HUDEP-2 (cell line): ENCODE results near the gene TBCC.
"Not testable (repeated sequence)": the region's sequence is repeated elsewhere in the genome, so short reads cannot be mapped to it uniquely, and the experiment has no call there.

Experiments
- DNase-seq, 76 experiments: peaks; one replicate each; lab custom pipeline; 2025; ENCODE audit not compliant: unreplicated experiment in 76 of 76; lab: John Stamatoyannopoulos, UW

Gene TBCC

DNA sequence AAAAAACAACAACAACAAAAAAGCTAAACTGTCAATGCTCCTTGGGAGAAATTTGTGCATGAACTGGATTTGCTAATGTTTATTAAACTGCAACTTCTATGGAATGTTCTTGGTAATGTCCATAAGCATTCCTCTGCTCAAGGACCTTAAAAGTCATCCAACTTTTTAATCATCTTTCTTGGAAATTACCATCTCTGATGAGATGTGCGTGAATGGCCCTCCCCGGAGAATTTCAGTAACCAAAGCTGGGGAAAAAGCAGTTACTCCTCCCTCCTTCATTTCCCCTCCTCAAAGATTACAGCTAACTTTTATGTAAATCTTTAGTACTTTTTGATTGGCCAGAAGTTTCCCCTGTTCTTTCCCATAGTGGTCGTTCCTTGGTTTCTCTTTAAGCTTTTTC, 5.2 kb downstream of the TBCC start:
- no peak for DNase-seq

DNA sequence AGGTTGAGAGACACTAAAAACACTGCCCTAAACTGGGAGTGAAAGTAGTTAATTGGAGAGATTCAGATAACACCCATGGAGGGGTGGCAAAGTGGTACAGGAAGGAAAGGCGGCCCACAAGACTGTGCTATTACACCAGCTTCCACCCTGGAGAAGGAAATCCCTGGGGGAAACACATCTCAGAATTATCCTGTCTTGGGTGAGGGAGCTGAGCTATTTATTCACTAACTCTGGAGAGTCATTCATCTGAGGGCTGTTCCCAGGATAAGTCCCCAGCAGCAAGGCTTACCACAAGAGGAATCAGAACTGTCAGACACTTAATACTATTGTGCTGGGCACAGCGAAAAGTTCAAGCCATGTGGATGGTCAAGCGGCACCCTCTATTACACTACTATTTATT, 9.9 kb downstream of the TBCC start:
- no peak for DNase-seq

DNA sequence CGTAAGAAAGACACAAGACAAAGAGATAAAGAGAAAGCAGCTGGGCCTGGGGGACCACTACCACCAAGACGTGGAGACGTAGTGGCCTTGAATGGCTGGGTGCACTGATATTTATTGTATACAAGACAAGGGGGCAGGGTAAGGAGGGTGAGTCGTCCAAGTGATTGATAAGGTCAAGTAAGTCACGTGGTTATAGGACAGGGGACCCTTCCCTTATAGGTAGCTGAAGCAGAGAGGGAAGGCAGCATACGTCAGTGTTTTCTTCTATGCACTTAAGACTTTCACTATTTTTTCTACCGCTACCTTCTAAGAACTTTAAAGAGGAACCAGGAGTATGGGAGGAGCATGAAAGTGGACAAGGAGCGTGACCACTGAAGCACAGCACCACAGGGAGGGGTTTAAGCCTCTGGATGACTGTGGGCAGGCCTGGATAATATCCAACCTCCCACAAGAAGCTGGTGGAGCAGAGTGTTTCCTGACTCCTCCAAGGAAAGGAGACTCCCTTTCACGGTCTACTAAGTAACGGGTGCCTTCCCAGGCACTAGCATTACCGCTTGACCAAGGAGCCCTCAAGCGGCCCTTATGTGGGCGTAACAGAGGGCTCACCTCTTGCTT, 11.9 kb downstream of the TBCC start:
- not testable (repeated sequence) for DNase-seq

DNA sequence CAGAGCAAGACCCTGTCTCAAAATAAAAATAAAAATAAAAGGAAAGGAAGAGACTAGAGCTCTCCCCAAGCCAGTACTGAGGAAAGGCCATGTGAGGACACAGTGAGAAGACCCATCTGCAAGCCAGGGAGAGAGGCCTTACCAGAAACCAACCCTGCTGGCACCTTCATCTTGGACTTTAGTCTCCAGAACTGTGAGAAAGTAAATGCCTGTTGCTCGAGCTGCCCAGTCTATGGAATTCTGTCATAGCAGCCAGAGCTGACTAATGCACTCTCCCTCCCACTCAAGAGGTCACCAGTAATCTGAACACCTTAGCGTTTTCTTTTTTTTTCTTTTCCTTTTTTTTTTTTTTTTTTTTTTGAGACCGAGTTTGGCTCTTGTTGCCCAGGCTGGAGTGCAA, 16.2 kb downstream of the TBCC start:
- DNase-seq, result no peak

DNA sequence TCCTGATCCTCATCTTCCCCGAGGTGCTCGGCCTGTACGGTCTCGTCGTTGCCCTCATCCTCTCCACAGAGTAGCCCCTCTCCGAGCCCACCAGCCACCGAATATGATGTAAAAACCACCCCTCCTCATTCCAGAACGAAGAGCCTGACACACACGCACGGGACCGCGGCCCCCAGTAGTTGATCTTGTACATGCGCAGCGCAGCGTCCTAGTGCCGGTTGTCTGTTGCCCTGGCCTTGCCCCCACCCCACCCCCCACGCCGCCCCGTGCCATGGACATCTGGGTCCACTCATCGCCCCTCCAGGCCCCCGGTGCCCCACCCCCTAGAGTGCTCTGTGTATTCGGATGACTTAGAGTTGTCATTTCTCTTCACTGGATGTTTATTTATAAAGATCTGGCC, 18.3 kb downstream of the TBCC start:
- DNase-seq, result no peak

DNA sequence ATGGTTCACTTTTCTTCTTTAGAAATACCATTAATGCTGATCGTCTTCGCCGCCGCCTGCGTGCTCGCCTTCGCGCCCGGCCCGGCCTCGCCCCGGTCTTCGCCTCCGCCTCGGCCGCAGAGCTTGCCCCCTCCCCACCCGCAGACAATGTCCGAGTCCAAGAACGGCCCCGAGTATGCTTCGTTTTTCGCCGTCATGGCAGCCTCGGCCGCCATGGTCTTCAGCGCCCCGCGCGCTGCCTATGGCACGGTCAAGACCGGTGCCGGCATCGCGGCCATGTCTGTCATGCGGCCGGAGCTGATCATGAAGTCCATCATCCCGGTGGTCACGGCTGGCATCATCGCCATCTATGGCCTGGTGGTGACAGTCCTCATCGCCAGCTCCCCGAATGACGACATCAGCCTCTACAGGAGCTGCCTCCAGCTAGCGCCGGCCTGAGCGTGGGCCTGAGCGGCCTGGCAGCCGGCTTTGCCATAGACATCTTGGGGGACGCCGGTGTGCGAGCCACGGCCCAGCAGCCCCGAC, 18.8 kb downstream of the TBCC start:
- DNase-seq, result no peak

DNA sequence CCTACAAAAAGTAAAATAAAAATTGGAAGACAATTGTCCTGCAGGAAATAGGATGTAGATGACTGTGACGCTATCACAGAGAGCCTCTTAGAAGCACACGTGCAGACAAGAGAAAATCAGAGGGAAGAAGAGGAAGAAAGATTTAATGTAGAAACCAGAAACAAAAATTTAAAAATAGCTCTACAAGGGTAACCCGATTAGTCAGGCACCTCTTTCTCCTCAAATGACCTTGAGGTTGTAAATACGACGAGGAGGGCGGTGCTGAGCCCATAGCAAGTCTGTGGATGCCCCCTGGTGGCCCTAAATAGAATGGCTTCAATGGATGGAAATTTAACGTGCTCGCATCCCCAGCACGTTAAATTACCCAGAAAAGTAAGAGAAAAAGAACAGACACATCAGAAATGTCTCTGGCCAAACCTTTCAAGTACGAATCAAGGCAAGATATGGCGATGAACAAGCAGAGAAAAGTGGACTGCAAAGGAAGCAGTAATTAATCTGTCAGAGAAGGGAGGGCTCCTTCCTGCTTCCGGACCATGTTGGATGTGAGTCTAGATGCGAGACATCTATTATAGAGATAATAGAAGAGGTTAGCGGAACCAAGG, 19.3 kb downstream of the TBCC start:
- DNase-seq, result peak in 64 of 76 experiments; percentile 14 to 77 (median 46)

DNA sequence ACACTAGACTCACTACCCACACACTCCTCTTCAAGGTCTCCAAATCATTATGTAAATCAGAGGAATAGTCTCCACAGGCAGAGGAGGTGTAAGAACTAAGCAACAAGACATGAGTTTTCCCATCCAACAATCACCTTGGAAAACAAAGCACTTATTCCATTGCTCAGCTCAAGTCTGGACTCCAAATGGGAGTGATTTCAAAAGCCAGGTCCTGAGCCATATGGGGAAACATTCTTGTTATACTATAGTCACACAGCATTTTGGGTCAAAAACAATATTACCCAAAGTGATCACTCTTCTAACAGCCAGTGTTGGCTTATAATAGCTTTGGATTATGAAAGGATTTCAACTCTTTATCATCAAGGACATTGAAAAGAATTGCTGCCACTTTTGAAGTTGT, 19.9 kb downstream of the TBCC start:
- DNase-seq, result no peak

DNA sequence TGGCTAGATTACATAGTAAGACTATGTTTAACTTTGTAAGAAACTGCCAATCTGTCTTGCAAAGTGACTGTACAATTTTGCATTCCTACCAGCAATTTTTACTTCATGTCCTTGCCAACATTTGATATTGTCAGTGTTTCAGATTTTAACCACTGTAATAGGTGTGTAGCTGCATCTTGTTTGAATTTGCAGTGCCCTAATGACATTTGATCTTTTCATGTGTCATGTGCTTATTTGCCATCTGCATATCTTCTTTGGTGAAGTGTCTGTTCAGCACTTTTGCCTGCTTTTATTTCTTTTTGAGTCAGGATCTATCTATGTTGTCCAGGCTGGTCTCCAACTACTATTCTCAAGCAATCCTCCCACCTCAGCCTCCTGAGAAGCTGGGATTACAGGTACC, 21.1 kb downstream of the TBCC start:
- no peak for DNase-seq

DNA sequence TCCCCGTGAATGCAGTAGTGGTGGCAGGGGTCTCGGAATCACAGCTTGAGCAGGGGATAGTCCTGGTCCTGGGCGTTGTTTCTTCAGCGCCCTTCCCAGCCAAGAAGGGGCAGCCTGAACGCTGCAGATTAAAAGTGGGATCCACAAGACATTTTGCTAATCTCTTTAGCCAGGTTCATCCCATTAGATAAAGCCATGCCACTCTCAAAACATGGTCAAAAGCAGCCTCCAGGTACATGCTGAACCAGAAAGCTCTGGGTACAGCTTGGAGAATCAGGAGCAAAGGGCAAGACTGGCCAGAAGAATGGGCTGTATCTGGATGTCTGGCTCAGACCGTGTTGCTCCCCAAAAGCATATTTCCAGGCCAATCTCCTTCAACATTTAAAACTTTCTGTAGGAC, 23.4 kb downstream of the TBCC start, which contains the start of gene PRPH2:
TSS of gene PRPH2 (minus strand) at position 101 of the 400 bp plus-strand sequence. CDS start 263 bp downstream, outside the sequence.
- no peak for DNase-seq

DNA sequence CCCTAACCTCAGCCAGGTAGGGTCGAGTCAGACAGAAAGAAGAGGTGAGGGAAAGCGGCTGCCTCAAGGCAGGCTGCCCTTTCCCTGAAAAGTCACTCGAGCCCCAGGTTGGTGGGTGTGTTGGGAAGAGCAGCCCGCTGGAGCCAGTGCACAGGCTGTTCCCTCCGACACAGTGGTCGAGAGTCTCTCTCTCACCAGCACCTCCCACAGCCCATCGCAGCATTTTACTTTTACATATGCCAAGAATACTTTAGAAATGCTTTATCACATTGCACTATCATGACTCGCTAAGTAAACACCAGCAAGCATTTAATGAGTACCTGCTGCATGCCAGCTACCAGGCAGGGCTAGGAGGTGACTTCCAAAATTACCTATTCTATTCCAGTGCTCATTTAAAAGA, 25.2 kb downstream of the TBCC start:
- DNase-seq, result no peak

DNA sequence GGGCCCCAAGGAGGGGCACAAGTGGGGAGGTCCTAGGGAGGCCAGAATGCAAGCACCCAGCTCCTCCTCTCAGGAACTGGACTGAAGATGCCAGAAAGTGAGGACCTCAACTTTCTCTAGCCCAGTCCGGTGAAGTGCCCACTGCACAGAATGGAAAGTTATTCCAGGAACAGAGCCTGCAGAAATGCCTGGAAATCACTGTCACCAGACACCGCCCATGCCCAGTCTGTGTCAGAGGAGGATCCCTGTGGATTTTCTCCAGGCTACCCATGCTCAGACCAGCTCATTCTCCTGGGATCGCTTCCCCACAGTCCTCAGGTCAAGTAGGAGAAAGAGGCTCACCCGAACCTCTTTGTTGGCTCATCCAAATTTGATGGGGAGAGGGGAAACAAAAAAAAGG, 30.0 kb downstream of the TBCC start:
- DNase-seq, result no peak

DNA sequence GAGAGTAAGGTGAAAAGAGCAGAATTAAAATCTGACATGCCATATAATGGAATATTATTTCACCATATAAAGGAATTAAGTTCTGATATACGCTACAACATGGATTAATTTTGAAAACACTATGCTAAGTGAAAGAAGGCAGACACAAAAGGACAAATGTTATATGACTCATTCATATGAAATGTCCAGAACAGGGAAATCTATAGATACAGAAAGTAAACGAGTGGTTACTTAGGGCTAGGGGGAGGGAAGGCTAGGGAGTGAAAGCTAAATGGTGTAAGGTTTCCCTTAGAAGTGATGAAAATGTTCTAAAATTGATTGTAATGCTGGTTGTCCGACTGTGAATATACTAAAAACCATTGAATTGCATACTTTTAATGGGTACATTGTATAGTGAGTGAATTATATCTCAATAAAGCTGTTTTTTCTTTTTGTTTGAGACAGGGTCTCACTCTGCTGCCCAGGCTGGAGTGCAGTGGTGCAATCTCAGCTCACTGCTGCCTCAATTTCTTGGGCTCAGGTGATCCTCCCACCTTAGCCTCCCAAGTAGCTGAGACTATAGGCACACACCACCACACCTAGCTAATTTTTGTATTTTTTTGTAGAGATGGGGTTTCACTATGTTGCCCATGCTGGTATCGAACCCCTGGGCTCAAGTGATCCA, 31.7 kb downstream of the TBCC start:
- no peak for DNase-seq

DNA sequence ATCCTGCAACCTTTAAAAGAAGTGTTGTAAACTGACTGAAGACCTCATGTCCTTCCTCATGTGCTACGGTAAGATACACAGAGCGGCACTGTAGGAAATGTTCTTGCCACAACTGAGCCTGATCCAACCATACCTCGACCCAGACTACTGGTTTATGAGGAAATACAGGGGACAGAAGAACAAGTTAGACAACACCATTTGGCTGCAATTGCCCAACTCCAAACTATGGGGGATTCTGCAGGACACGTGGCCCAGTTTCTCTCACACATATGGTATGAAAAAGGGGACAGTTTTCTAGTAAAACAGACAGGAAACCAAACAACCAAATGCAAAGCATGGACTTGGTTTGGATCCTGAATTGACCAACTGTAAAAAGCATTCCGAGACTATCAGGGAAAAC, 34.0 kb downstream of the TBCC start:
- DNase-seq, result no peak

DNA sequence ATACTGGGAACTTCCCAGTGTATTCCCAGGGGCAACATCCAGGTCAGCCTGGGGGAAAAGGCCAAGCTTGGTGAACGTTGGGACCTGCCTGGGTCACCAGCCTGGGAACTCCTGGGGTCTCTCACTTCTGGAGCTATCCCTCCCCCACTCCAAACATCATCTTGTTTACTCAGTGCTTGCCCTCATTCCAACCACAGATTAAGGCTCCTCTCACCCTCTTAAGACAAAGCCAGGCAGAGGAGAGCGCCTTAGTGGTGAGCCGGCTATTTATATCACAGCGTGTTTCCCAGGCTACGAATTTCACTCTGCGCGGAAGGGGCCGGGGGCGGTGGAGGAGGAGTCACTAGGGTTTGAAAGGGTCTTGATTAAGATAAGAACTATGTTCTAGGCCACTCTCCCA, 35.6 kb downstream of the TBCC start:
- no peak for DNase-seq

DNA sequence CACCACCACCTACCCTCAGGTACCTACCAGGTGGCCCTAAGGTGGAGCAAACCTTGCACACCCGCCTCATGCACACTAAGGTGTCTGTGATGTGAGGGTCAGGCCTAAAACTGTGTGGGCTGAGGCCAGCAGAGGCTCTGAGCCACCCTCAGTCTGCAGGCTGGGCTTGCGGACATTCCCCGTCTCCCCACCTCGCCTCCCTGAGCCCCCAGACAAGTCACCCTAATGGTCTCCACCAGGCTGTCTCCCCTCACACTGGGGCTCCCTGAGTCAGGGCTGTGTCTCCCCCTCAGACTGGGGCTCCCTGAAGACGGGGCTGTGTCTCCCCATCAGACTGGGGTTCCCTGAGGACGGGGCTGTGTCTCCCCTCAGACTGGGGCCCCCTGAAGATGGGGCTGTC, 36.0 kb downstream of the TBCC start:
- DNase-seq, result no peak

DNA sequence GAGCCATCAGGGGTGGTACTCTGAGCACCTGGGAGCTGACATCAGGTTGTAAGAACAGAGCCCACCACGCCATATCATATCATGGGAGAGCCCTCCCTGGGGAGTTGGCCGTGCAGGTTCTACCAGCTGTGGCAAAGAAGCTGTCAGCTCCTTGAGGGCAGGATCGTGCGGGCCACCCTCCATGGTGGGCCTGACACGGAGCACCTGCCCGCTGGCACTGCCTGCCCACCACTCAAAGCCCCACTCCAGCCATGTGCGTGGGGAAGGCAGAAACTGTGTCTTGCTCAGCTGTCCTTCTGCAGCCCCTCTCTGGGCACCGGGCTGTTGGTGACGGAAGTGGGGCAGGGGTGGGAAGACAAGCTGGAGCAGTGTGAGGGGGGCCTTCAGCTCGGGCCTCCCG, 37.8 kb downstream of the TBCC start:
- DNase-seq, result no peak

DNA sequence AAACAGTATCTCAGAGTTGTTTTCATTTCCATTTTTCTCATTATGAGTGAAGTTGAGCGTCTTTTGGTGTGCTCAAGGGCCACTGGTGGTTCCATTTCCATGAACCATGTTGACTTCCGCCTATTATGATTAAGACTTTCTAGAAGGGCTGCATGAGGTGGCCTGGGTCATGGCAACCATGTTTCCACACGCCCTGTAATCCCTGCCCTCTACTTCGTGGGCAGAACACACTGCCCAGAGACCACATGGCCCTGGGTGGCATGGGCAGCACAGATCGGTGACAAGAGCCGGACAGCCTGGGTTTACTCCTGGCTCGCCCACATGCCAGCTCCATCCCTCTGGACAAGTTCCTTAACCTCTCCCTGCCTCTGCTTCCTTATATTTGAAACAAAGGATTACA, 38.3 kb downstream of the TBCC start:
- no peak for DNase-seq

DNA sequence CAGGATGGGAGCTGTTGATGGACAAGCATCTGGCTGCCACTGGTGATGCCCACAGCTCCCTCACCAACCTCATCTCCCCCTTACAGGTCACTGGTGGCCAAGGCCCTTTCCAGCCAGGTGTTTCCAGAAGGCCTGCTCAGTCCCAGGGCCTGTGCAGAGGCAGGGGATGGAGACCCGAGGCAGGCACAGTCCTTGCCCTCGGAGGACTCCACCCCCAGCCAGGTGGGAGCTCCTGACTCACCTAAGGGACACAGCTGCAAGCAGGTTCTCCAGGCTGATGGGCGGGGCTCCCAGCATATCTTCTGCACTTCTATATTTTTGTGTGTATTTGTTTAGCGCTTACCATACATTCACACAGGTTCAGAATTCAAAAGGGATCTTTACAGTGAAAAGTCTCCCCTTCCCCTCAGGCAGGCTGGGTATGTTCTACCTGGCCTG, 40.9 kb downstream of the TBCC start:
- DNase-seq, result no peak

DNA sequence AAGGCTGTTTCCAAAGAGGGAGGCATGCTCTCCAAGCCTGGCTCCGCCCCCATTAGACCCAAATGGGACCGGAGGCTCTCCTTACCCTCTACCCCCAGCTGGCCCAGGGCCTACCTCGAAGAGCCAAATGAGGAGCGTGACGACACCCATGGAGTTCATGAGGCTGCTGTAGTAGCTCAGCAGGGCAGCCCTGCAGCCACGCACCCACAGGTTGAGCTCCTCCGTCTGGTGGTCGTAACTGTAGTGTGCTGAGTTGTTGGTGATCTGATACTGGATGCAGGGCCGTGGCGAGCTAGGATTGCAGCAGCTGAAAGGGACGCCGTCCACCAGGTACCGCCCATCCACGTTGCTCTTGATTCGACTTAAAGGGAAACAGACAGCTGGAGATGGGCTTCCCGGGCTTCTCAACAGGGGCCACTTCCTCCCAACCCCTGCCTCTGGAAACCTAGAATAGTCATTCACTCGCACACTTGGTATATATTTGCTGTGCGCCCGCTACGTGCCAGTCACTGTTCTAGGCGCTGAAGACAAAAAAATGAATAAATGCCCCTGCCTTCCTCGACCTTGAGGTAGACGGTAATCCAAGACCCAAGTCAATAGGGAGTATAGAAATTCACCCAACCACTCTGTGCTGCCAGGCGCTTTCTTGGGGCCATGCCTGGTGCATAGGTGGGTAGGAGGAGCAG, 41.5 kb downstream of the TBCC start:
- DNase-seq, result no peak

DNA sequence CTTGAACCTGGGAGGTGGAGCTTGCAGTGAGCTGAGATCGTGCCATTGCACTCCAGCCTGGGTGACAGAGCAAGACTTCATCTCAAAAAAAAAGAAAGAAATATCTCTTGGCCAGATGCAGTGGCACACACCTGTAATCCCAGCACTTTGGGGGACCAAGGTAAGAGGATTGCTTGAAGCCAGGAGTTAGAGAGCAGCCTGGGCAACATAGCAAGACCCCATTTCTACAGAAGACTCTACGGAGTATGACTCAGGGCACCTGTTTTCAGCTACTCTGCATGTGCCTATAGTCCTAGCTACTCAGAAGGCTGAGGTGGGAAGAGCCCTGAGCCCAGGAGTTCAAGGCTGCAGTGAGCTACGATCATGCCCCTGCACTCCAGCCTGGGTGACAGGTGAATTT, 43.1 kb downstream of the TBCC start:
- DNase-seq, result not testable (repeated sequence)
